ENCODE data around the gene POLD3. TPM values are rescaled to one million over a fixed set of nuclear protein-coding genes. Genes with fewer than 3 reads are reported as not detected.
A peak's percentile ranks its signal among the peaks of the same experiment; 100 is the strongest.

Gene POLD3
- total RNA-seq, 1 experiment from 2014 or later = 19.5 TPM

DNA sequence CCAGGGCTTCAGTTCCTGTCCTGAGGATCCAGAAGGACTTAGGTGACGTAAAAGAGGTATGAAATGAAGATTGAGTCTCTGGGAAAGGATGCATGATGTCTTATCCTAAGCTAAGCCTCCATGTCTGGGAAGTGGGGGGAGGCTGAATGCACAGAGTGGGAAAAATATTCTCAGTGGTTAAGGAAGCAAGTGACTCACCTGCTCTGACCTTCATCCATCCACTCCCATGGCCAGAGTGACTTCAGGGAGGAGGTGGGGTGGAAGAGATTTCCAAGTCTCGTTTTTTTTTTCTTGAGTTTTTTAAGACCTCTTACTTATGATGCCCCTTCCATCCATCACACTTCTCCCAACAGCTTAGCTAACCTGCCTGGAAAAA lies 32.5 kb upstream of the POLD3 start:
- Mint-ChIP-seq H3K4me1 (ENCODE audit: insufficient read depth, unreplicated experiment) (no peaks in the 10 kb centered on the region), H3K36me3 (ENCODE audit: insufficient read depth, unreplicated experiment) (no peaks in the 10 kb centered on the region), H3K9me3 (ENCODE audit: unreplicated experiment) (no peaks in the 10 kb centered on the region), H3K4me3 (ENCODE audit: unreplicated experiment) (no peak overlapping the region), H3K27me3 (ENCODE audit: insufficient read depth, unreplicated experiment) (no peaks in the 10 kb centered on the region), H3K27ac (ENCODE audit: low read depth, unreplicated experiment) (no peak overlapping the region)
- no peak for TF ChIP-seq CTCF (IDR thresholded peaks at IDR 0.05; ENCODE audit: unreplicated experiment)
- CTCF ChIA-PET = interaction anchor here (0.6 to 3.1 kb wide), 6 partner anchors 10 to 711 kb away, joined by 3 to 20 read pairs (median 4); no protein-coding TSS in a partner anchor
- intact Hi-C loops (cut with micrococcal nuclease) = no loop called here
- no peak for DNase-seq (ENCODE audit: unreplicated experiment)
- BruUV-seq (replicated peaks) = no TSS peak
- POLR2A ChIA-PET = no interaction called here

GRCh38 chr11:74566146-74566960 lies 26.0 kb upstream of the POLD3 start:
- intact Hi-C loops (cut with micrococcal nuclease) = no loop called here
- POLR2A ChIA-PET = interaction anchor here (0.6 kb wide), 1 partner anchor 293 kb away, joined by 4 read pairs; no protein-coding TSS in a partner anchor
- TF ChIP-seq CTCF (IDR thresholded peaks at IDR 0.05; ENCODE audit: unreplicated experiment) = no peak

DNA sequence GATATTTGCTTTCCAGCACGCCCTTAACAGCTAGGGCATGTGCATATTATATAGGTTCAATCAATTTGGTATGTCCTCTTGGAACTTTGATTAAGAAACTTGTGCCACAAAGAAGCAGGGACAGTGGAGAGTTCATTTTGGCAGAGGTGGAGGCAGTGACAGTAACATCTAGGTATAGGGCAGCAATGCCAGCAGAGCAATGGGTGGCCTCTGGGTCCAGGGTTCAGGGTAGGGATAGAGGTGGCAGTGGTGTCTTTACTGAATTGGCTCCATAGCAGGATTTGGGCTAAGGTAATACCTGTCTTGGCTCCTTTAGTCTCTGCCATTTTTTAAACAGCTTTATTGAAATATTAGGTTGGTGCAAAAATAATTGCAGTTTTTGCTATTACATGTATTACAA lies 24.4 kb upstream of the POLD3 start:
- ChIA-PET POLR2A (interaction anchor here (0.7 to 5.8 kb wide), 2 partner anchors 74 to 115 kb away, joined by 4 to 23 read pairs; partner anchors contain the start of gene LIPT2), CTCF (interaction anchor here (0.6 to 10.4 kb wide), 7 partner anchors 74 to 315 kb away, joined by 3 to 447 read pairs (median 4); partner anchors contain the start of gene LIPT2)
- DNase-seq (ENCODE audit: unreplicated experiment) = no peak
- Mint-ChIP-seq H3K9me3 (ENCODE audit: unreplicated experiment) (no peaks in the 10 kb centered on the region), H3K4me1 (ENCODE audit: insufficient read depth, unreplicated experiment) (no peaks in the 10 kb centered on the region), H3K27ac (ENCODE audit: low read depth, unreplicated experiment) (no peak overlapping the region), H3K36me3 (ENCODE audit: insufficient read depth, unreplicated experiment) (no peaks in the 10 kb centered on the region), H3K4me3 (ENCODE audit: unreplicated experiment) (no peak overlapping the region), H3K27me3 (ENCODE audit: insufficient read depth, unreplicated experiment) (no peaks in the 10 kb centered on the region)
- no TSS peak for BruUV-seq (replicated peaks)
- TF ChIP-seq CTCF (IDR thresholded peaks at IDR 0.05; ENCODE audit: unreplicated experiment) = no peak
- intact Hi-C loops (cut with micrococcal nuclease) = no loop called here

More at GRCh38 chr11:74566146-74566960, 26.0 kb upstream of the POLD3 start:
- H3K27me3 Mint-ChIP-seq (ENCODE audit: insufficient read depth, unreplicated experiment) = no peaks in the 10 kb centered on the region
- CTCF ChIA-PET = interaction anchor here (0.7 to 10.4 kb wide), 7 partner anchors 73 to 311 kb away, joined by 3 to 447 read pairs (median 5); partner anchors contain the start of gene LIPT2
- H3K36me3 Mint-ChIP-seq (ENCODE audit: insufficient read depth, unreplicated experiment) = no peaks in the 10 kb centered on the region
- H3K9me3 Mint-ChIP-seq (ENCODE audit: unreplicated experiment) = no peaks in the 10 kb centered on the region
- BruUV-seq (replicated peaks) = no TSS peak
- no peak for DNase-seq (ENCODE audit: unreplicated experiment)
- H3K4me1 Mint-ChIP-seq (ENCODE audit: insufficient read depth, unreplicated experiment) = no peaks in the 10 kb centered on the region
- no peak overlapping the region for H3K27ac Mint-ChIP-seq (ENCODE audit: low read depth, unreplicated experiment)
- no peak overlapping the region for H3K4me3 Mint-ChIP-seq (ENCODE audit: unreplicated experiment)

- no peaks in the 10 kb centered on the region for H3K4me1 Mint-ChIP-seq (ENCODE audit: insufficient read depth, unreplicated experiment)
- H3K4me3 Mint-ChIP-seq (ENCODE audit: unreplicated experiment) = no peak overlapping the region
- H3K36me3 Mint-ChIP-seq (ENCODE audit: insufficient read depth, unreplicated experiment) = no peaks in the 10 kb centered on the region
- H3K9me3 Mint-ChIP-seq (ENCODE audit: unreplicated experiment) = no peaks in the 10 kb centered on the region
- ChIA-PET CTCF (interaction anchor here (0.6 to 10.4 kb wide), 41 partner anchors 8 to 676 kb away, joined by 3 to 447 read pairs (median 4); partner anchors contain the start of gene LIPT2), POLR2A (interaction anchor here (1.1 to 5.8 kb wide), 3 partner anchors 77 to 315 kb away, joined by 3 to 23 read pairs (median 14); partner anchors contain the start of gene LIPT2)
- no peak overlapping the region for H3K27ac Mint-ChIP-seq (ENCODE audit: low read depth, unreplicated experiment)
- no peaks in the 10 kb centered on the region for H3K27me3 Mint-ChIP-seq (ENCODE audit: insufficient read depth, unreplicated experiment)
- intact Hi-C loops (cut with micrococcal nuclease) = loop anchor here (1.0 to 10.0 kb wide), 4 partner anchors 117 to 608 kb away; no protein-coding TSS in a partner anchor
- DNase-seq (ENCODE audit: unreplicated experiment) = peak; percentile 71
- BruUV-seq (replicated peaks) = no TSS peak
- TF ChIP-seq CTCF (IDR thresholded peaks at IDR 0.05; ENCODE audit: unreplicated experiment) = peak; percentile 83
Measured at GRCh38 chr11:74570266-74571061, 21.9 kb upstream of the POLD3 start.
